Ovary (tissue), 9 donors: ENCODE results near the gene DEDD. TPM values are rescaled to one million over a fixed set of nuclear protein-coding genes. Genes with fewer than 3 reads are reported as not detected.

ENCODE experiments used
- DNase-seq, 5 donors: peaks; one replicate each; pipeline ENCODE4 v3.0.0-alpha.2; 2019 to 2020
- H3K27ac ChIP-seq, 2 donors: fragments of 200-600 bp; one replicate each; pipeline versions ENCODE4 v1.5.1 to v1.8.0; 2019 to 2022
- H3K27me3 ChIP-seq: fragments of 200-600 bp; one replicate; pipeline ENCODE4 v1.8.0; 2022
- H3K36me3 ChIP-seq: fragments of 200-600 bp; sonication (generic); one replicate; pipeline ENCODE4 v1.5.1; 2019
- H3K4me1 ChIP-seq: one replicate; pipeline ENCODE4 v1.8.1; 2013; ENCODE audit warnings: mild to moderate bottlenecking, moderate library complexity; ENCODE audit not compliant: insufficient read depth
- H3K4me3 ChIP-seq: fragments of 200-600 bp; sonication (generic); one replicate; pipeline ENCODE4 v1.5.1; 2017
- H3K9me3 ChIP-seq, 2 donors: fragments of 200-600 bp in 1 of 2; sonication (generic) in 1 of 2; one replicate each; pipeline versions ENCODE4 v1.5.1 to v1.8.1; 2013 to 2019; ENCODE audit warnings: mild to moderate bottlenecking in 1 of 2, moderate library complexity in 1 of 2
- EP300 ChIP-seq: sonication (generic); formaldehyde crosslinking; IDR thresholded peaks from one replicate; pipeline ENCODE4 v1.6.1; 2017; ENCODE audit warnings: antibody characterized with exemption
- POLR2A ChIP-seq: fragments of 450-650 bp; IDR thresholded peaks from one replicate; pipeline ENCODE4 v1.6.1; 2017; ENCODE audit warnings: antibody characterized with exemption, mild to moderate bottlenecking, moderate library complexity
- WGBS, 3 donors: extraction: QIAGEN DNeasy Blood & Tissue Kit in 1 of 3; methylation state at CpG; one replicate each; pipeline versions ENCODE4 v1.1.5 to v1.1.7; 2013 to 2017; 5-methylcytosine and 5-hydroxymethylcytosine counted together
- intact Hi-C, 4 donors: fragments of 100-400 bp; cut with DNase I; formaldehyde crosslinking; loops; one replicate each; pipeline versions ENCODE4 v1.11.0 to v1.15.1; 2022 to 2023
- polyA plus RNA-seq, 2 donors: library from polyadenylated mRNA; stranded (reverse); fragments of 200-250 nt in 1 of 2; fragments of 350-450 nt in 1 of 2; fragmentation: Illumina TruSeq in 1 of 2; extraction: RNeasy Lipid Tissue Mini Kit (QIAGEN cat#74804) in 1 of 2; gene quantifications; one replicate each; pipeline ENCODE4 v1.2.3, GENCODE V29; 2013 to 2014
- total RNA-seq, 7 donors: library from RNA; depleted of rRNA in 2 of 7; stranded (reverse); fragments of >200 nt in 2 of 7; fragmentation: NEBNext Ultra II Directional in 3 of 7; extraction: Animal tissue kit (Norgen Biotek cat#: 25700) in 3 of 7; gene quantifications; one replicate each; pipeline versions ENCODE4 v1.1.0 to v1.2.4, GENCODE V29; 2016 to 2023
- TF ChIP-seq, protein P1 (sequence below), 3 donors: fragments of 450-650 bp in 2 of 3; fragments of 200-600 bp in 1 of 3; IDR thresholded peaks; one replicate each; pipeline versions ENCODE4 v1.5.1 to v1.8.0; 2016 to 2022; ENCODE audit warnings: antibody characterized with exemption in 3 of 3, mild to moderate bottlenecking in 1 of 3
- donor health status: DM: no; HTN: no; CAD: no; lungs with moderate emphysema.
- donor health status: DM: no; HTN: no; CAD: no.
- donor health status: Bipolar disorder and iron deficiency.
- donor health status: DM: yes; HTN: yes; CAD: no.
- donor health status: DM: no; HTN: no; CAD: no.
- donor health status: DM: yes; HTN: yes; CAD: no.

DEDD gene
- total and polyA plus RNA-seq, 9 donors, result 19.0 to 53.9 (median 38.1) TPM

DNA sequence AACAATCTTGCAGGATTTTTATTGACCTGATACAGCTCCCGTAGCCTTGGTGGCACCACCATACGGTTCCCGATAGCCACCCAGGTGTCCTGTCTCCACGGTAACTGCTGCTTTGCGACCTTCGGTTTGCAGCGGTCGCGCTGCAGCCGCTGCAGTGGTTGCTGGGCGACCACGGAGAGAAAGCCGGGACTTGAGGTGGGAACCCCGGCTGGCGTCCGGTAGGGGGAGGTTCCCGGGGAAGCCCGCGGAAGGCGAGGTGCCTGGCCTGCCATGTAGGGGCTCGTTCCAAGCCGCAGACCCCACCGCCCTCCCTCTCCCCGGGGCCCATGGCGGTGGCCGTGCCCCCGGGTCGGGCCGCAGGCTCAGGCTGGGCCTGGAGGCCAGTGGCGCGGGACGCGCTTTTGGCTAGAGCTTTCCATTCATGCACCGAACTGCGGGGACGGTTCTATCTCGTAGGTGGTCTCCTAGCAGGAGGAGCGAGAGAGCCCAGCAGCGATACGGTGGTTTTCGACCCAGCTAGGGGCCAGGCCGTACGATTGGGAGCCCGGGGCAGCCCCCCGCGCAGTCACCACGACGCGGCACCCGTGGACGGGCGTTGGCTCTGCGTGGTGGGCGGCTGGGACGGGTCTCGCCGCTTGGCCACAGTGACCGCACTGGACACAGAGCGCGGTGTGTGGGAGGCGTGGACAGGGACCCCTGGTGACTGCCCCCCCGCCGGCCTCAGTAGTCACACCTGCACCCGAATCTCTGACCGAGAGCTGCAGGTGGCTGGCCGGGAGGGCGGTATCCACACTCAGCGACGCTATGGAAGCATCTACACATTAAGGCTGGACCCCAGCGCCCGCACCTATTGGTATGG, 34.0 kb downstream of the DEDD start, which contains the start of gene KLHDC9:
TSS of gene KLHDC9 (plus strand) at position 152 of the 859 bp plus-strand sequence. CDS start at position 327, 175 bp downstream.
- intact Hi-C loops, result loop anchor here (5.0 to 10.0 kb wide), 5 partner anchors 54 to 421 kb away; partner anchors contain the start of gene USF1 (in 2 of the 4)
- no peaks in the 10 kb centered on the region for H3K36me3 ChIP-seq
- peaks cover 8% of the 10 kb centered on the region for H3K4me1 ChIP-seq
- peak within 1 kb of the TSS; percentile 48 for H3K4me3 ChIP-seq
- no peaks in the 10 kb centered on the region for H3K27me3 ChIP-seq
- TF ChIP-seq POLR2A (no peak), EP300 (no peak)
- TF ChIP-seq, protein P1, sequence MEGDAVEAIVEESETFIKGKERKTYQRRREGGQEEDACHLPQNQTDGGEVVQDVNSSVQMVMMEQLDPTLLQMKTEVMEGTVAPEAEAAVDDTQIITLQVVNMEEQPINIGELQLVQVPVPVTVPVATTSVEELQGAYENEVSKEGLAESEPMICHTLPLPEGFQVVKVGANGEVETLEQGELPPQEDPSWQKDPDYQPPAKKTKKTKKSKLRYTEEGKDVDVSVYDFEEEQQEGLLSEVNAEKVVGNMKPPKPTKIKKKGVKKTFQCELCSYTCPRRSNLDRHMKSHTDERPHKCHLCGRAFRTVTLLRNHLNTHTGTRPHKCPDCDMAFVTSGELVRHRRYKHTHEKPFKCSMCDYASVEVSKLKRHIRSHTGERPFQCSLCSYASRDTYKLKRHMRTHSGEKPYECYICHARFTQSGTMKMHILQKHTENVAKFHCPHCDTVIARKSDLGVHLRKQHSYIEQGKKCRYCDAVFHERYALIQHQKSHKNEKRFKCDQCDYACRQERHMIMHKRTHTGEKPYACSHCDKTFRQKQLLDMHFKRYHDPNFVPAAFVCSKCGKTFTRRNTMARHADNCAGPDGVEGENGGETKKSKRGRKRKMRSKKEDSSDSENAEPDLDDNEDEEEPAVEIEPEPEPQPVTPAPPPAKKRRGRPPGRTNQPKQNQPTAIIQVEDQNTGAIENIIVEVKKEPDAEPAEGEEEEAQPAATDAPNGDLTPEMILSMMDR (IDR thresholded peaks at IDR 0.05), result no peak
- 4 to 7% (median 5%) methylated on average over 55 to 71 of the region's 71 CpGs for WGBS, 3 donors
- H3K9me3 ChIP-seq, result no peaks in the 10 kb centered on the region
- peak; percentile 72 to 83 (median 76) for DNase-seq
- H3K27ac ChIP-seq, result peak within 1 kb of the TSS; percentile 15 to 39

DNA sequence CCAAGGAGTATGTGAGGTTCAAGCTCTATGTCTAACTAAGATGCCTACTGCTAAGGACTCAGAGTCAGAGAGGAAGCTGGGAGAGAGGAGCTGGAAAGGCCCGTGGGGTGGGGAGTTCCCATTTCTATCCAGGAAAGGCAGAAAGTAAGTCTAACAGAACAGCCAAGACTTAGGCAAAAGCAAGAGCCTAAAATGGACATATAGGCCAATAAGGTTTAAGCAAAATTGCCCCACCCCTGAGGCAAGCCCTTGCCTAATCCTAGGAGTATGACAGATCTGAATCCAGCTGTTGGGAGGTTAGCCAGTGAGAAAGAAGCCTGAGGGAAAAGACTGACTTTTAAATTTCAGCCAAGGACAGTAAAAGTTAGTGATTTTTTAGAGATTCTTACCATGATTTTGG, 35.9 kb downstream of the DEDD start:
- 33 to 46% (median 46%) methylated on average over 1 of the region's 1 CpG for WGBS, 3 donors
- H3K9me3 ChIP-seq, result no peaks in the 10 kb centered on the region
- peaks cover 8% of the 10 kb centered on the region for H3K4me1 ChIP-seq
- intact Hi-C loops, result loop anchor here (2.0 to 10.0 kb wide), 6 partner anchors 52 to 419 kb away; partner anchors contain the start of gene USF1 (in 2 of the 4)
- peak in 1 of 5 donors; percentile 63 for DNase-seq
- no peak overlapping the region for H3K4me3 ChIP-seq
- TF ChIP-seq EP300 (no peak), POLR2A (no peak)
- TF ChIP-seq, protein P1 (IDR thresholded peaks at IDR 0.05), result no peak
- H3K36me3 ChIP-seq, result no peaks in the 10 kb centered on the region
- H3K27me3 ChIP-seq, result no peaks in the 10 kb centered on the region
- H3K27ac ChIP-seq, result no peak overlapping the region

DNA sequence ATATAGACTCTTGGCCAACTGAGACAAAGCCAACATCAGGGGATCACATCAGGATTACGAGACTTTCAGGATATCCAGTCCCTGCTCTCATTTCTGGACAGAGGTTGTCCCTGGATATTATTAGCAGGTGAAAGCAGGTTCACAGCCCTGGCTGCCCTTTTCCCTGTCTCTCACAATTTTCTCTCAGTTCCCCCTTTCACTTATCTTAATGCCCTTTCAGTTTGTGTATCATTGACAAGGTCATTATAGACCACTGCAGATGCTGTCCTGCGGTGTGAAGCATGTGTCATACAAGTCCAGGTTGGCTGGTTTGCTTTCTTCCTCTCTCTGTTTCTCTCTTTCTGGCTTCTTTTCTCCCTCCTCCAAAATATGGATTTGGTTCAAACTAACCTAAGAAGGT, 36.5 kb downstream of the DEDD start:
- Histone ChIP-seq H3K27me3 (no peaks in the 10 kb centered on the region), H3K4me3 (no peak overlapping the region), H3K9me3 (no peaks in the 10 kb centered on the region), H3K36me3 (no peaks in the 10 kb centered on the region), H3K4me1 (peaks cover 8% of the 10 kb centered on the region), H3K27ac (no peak overlapping the region)
- intact Hi-C loops, result loop anchor here (2.0 to 10.0 kb wide), 6 partner anchors 51 to 419 kb away; partner anchors contain the start of gene USF1 (in 2 of the 4)
- TF ChIP-seq, protein P1 (IDR thresholded peaks at IDR 0.05), result no peak
- TF ChIP-seq EP300 (no peak), POLR2A (no peak)
- WGBS, 3 donors, result 89 to 96% (median 94%) methylated on average over 2 of the region's 2 CpGs
- no peak for DNase-seq

DNA sequence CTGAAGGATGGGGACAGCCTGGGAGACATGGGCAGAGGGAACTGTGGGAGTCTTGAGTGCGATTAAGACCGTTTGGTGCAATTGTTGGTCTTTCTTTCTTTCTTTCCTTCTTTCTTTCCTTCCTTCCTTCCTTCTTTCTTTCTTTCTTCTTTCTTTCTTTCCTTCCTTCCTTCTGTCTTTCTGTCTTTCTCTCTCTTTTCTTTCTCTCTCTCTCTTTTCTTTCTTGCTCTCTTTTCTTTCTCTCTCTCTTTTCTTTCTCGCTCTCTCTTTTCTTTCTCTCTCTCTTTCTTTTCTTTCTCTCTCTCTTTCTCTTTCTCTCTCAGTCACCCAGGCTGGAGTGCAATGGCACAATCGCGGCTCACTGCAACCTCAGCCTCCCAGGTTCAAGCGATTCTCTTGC, 37.2 kb downstream of the DEDD start:
- intact Hi-C loops, result loop anchor here (5.0 to 10.0 kb wide), 5 partner anchors 50 to 418 kb away; partner anchors contain the start of gene USF1 (in 2 of the 4)
- peaks cover 8% of the 10 kb centered on the region for H3K4me1 ChIP-seq
- TF ChIP-seq POLR2A (no peak), EP300 (no peak)
- TF ChIP-seq, protein P1 (IDR thresholded peaks at IDR 0.05), result no peak
- 89 to 94% (median 91%) methylated on average over 6 of the region's 6 CpGs for WGBS, 3 donors
- H3K36me3 ChIP-seq, result no peaks in the 10 kb centered on the region
- H3K4me3 ChIP-seq, result no peak overlapping the region
- H3K27me3 ChIP-seq, result no peaks in the 10 kb centered on the region
- no peaks in the 10 kb centered on the region for H3K9me3 ChIP-seq
- no peak for DNase-seq
- no peak overlapping the region for H3K27ac ChIP-seq
